NCI-H1105 (cell line): Measurements from ENCODE around the gene CBLIF.
"Not testable (repeated sequence)": the region's sequence is repeated elsewhere in the genome, so short reads cannot be mapped to it uniquely, and the experiment has no call there.

Source experiments
- DNase-seq: peaks from one replicate; lab custom pipeline; 2025; lab: John Stamatoyannopoulos, UW

The CBLIF gene

GRCh38 chr11:59794417-59794816, 50.9 kb downstream of the CBLIF start:
- no peak for DNase-seq

DNA sequence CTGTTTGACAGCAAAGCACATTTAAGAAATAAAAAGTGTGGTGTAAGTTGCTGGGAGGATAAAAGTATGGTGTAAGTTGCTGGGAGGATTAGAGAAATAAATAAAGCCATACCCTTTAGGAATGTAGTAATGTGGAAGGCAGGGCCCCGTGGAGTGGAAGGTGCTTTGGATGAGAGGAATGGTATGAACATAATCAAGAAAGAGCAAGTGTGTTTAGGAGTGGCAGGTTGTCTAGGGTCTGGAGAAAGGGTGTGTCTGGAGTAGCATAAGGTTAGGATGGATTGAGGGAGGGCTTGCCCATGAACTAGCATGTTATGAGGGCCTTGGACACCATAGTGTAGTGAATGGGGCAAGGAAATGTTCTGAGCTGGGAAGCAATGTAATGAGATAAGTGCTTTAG, 52.8 kb downstream of the CBLIF start:
- DNase-seq, result no peak

GRCh38 chr11:59791639-59792038, 53.7 kb downstream of the CBLIF start:
- DNase-seq, result no peak

DNA sequence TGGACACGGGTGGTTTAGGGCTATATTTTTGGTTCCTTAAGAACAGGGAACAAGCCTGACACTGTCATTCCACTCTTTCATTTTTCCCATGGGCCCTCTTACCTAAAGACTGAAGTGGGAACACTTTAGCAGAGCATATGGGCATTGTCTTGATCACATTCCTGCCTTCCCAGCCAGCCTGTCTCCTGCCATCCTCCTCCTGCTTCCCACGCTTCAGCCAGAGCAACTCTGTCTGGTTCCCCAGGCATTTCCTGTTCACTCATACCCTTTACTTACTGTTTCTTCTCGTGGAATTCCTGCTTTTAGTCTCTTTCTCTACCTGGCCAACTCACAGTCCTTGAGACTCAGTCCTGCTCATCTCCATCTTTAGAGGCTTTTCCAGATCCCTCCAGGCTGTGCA, 57.5 kb downstream of the CBLIF start:
- DNase-seq, result no peak

- no peak for DNase-seq
These were observed 58.1 kb downstream of the CBLIF start for GRCh38 chr11:59787255-59787588.

DNA sequence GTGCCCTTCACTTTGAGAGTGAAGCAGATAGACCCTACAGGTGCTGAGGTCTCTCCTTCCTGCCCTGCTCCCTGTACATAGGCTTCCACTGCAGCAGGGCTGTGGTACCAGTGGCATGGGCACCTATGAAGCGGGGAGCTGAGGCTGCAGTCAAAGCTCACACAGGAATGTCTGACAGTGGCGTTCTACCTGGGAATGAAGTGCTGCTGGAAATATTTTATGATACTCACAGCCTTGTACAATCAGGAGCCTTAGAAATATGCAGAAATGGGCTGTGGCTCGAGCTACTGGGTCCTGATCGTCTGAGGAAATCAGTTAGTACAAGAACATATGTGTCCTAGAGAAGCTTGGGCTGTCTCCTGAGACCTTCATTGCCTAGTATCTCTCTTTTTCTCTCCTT, 59.5 kb downstream of the CBLIF start:
- DNase-seq, result no peak

DNA sequence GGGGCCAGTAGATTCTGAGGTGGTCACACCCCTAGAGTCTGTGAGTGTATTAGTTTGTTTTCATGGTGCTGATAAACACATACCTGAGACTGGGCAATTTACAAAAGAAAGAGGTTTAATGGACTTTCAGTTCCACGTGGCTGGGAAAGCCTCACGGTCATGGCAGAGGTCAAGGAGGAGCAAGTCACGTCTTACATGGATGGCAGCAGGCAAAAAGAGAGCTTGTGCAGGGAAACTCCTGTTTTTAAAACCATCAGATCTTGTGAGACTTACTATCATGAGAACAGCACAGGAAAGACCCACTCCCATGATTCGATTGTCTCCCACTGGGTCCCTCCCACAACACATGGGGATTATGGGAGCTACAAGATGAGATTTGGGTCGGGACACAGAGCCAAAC, 60.9 kb downstream of the CBLIF start:
- DNase-seq, result not testable (repeated sequence)

DNA sequence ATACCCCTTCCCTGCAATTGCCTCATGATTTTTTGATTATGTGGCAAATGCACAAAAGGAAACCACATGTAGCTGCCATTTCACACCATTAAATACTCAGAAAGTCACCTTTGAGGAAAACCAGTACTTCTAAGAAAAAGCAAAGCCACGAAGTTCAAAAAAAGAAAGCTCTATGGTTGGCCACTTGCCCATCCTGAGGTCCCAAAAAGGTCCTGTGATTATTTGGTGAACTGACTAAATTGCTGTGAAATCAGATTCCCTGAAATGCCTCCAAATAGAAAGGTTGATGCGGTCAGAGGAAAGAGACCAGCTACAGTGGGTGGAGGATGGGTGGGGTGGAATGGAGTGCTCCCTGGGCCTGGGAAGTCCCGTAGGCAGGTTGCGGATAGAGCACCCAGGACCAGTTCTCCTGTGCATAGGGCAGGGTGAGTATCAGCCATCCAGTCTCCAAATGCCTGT, 61.6 kb downstream of the CBLIF start:
- no peak for DNase-seq

DNA sequence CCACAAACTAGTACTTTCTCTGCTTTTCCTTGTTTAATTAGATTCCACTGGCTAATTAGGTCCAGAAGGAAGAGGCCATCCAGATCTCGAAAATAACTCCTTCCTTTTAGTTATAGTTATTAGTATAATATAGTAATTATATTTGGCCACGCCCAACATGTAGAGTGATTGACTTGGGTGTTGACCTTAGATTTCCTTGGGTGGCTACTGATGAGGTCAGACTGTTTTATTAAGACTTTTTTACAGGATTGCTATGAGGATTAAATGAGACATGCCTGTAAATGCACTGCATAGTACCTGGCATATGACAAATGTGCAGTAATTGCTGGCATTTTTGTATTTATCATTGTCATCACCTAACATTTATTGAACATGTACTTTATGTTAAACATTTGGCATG, 63.2 kb downstream of the CBLIF start:
- DNase-seq, result no peak

GRCh38 chr11:59779487-59779886, 65.8 kb downstream of the CBLIF start:
- DNase-seq, result no peak
